SIG-M5 treated with dmso at 0.1 percent for 504 hours (cell line): Measurements from ENCODE around the gene SMS.

Experiments used
- DNase-seq: peaks from one replicate; lab custom pipeline; 2025; ENCODE audit not compliant: unreplicated experiment; lab: John Stamatoyannopoulos, UW

SMS gene

DNA sequence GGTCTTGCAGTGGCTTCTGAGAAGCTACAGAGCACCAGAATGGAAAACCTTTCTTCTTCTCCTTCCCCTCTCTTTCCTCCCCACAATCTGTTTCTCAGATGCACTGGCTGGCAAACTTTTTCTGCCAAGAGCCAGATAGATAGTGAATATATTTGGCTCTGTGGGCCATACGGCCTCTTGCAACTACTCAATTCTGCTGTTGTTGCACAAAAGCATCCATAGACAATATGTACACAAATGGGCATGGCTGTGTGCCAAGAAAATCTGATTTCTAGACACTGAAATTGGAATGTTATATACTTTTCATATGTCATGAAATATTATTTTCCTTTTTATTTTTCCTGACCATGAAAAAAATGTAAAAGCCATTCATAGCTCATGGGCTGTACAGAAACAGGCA is 94.7 kb downstream of the SMS start:
- no peak for DNase-seq

DNA sequence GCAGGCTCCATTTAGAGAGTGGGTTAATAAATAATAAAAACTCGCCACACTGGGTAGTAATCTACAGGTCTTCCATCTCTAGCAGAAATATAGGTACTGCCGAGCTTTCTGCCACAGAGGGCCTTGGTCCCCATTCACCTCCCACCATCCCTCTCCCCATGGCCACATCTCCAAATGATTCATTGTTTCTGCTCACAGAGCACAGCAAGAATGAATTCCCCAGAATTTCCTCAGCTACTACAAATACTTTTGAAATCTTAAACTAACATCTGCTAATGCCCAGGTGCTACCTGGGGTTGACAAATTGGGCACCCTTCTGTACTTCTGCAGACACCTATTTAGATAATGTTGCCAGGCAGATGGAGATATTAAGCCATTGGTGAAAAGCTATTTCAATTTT is 96.7 kb downstream of the SMS start:
- no peak for DNase-seq

- DNase-seq: no peak
Observed at GRCh38 chrX:22037911-22038537, 97.5 kb downstream of the SMS start.

GRCh38 chrX:22039541-22039940 is 99.0 kb downstream of the SMS start:
- DNase-seq: no peak

- no peak for DNase-seq
Observed at GRCh38 chrX:22040184-22040583, 99.7 kb downstream of the SMS start.

DNA sequence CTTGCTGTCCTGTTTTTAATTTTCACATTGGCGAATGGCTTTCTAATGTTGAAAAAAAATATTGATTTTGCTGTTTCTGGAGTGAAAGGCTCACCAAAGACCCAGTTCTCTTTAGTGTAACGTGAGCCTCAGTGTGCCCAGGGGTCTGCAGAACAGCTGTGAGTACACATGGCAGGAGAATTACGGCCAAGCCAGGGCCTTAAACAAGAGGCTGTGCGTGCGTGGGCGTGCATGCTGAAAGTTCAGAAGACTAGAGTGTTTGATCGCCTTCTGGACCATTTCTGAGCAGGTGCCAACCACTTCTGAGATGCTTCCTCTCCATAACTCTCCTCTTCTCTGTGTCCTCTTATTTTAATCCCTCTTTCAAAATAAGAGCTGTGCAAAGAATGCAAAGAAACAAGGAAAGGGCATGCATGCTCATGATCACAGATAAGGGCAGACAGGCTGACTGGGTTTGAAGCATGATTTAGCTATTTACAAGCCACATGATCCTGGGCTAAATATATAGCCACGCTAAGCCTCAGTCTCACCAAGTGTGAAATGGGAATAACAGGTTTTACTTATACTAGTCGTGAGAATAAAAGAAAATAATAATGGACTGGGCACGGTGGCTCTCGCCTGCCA is 101.5 kb downstream of the SMS start:
- DNase-seq: no peak

DNA sequence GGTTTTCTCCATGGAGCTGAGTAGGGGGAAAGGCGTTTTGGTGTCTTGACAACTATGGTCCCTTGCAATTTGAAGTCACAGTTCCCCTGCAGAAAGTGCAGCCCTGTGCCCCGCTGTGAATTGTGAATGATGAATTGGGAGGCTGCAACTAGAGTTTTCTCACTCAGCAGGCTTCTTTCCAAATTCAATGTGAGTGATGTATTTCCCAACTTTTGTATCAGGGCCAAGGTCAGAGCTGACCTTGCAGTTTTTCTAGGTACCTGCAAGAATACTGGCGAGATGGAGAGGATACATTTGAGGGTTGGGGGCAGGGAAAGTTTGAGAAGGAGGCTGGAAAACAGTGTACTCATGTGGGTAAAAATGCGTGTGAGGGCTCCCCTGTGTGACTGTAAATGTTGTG is 103.4 kb downstream of the SMS start:
- DNase-seq: no peak
